ENCODE measurements around the gene ESYT1. TPM values are rescaled to one million over a fixed set of nuclear protein-coding genes. Genes with fewer than 3 reads are reported as not detected.

ESYT1 gene
- total RNA-seq, 1 experiment from 2014 or later: 107 TPM

DNA sequence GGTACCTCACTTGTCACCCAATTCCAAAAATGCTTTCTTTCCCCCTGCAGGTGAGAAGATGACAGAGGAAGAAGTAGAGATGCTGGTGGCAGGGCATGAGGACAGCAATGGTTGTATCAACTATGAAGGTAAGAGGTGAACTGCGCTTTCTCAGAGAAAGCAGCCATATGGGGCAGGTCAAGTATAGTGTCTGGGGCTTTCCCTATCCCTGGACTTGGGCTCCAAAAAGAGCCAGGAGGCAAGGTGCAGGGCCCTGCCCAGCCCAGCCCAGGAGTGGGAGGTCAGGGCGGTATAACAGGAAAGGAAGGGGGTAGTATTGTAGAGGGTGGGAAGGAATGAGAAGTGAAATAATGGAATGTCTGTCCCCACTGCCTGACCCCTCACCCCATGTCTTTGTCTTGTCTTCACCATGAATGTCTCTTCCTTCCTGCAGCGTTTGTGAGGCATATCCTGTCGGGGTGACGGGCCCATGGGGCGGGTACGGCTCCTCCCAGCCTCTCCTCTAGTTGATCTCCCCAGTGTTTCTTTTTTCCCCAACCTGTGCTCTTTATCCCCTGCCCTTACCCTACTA is 32.2 kb downstream of the ESYT1 start:
- no peaks in the 10 kb centered on the region for H3K9me3 ChIP-seq (ENCODE audit: low read depth, low read length, poor library complexity, severe bottlenecking)
- POLR2A ChIA-PET (ENCODE audit: low non-redundant PET): interaction anchor here (0.6 kb wide), 1 partner anchor 44 kb away, joined by 5 read pairs; the partner anchor contains the start of gene RPL41
- TF ChIP-seq, protein P1, sequence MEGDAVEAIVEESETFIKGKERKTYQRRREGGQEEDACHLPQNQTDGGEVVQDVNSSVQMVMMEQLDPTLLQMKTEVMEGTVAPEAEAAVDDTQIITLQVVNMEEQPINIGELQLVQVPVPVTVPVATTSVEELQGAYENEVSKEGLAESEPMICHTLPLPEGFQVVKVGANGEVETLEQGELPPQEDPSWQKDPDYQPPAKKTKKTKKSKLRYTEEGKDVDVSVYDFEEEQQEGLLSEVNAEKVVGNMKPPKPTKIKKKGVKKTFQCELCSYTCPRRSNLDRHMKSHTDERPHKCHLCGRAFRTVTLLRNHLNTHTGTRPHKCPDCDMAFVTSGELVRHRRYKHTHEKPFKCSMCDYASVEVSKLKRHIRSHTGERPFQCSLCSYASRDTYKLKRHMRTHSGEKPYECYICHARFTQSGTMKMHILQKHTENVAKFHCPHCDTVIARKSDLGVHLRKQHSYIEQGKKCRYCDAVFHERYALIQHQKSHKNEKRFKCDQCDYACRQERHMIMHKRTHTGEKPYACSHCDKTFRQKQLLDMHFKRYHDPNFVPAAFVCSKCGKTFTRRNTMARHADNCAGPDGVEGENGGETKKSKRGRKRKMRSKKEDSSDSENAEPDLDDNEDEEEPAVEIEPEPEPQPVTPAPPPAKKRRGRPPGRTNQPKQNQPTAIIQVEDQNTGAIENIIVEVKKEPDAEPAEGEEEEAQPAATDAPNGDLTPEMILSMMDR (conservative IDR thresholded peaks at IDR 0.05; ENCODE audit: low read depth, low read length): no peak
- no peak for TF ChIP-seq EZH2 (IDR thresholded peaks at IDR 0.05; ENCODE audit: borderline replicate concordance, low read depth, low read length, poor library complexity, severe bottlenecking)
- DNase-seq (ENCODE audit: low spot score): no peak
- H3K27ac ChIP-seq (ENCODE audit: low read depth, low read length, poor library complexity, severe bottlenecking): peak overlapping the region; percentile 95
- intact Hi-C loops (cut with micrococcal nuclease; ENCODE audit: unreplicated experiment): no loop called here
- no peaks in the 10 kb centered on the region for H3K27me3 ChIP-seq (replicated peaks; ENCODE audit: insufficient read depth, low read depth, low read length, poor library complexity)
- CTCF ChIA-PET: no interaction called here
- peaks cover 29% of the 10 kb centered on the region for H3K4me1 ChIP-seq (ENCODE audit: insufficient read depth, low read length, poor library complexity, severe bottlenecking)
- peak overlapping the region; percentile 78 for H3K4me3 ChIP-seq (ENCODE audit: low read depth, low read length, poor library complexity, severe bottlenecking)
- BruUV-seq (replicated peaks): no TSS peak
- peaks cover 56% of the 10 kb centered on the region for H3K36me3 ChIP-seq (ENCODE audit: insufficient read depth, low read length, poor library complexity, severe bottlenecking)

DNA sequence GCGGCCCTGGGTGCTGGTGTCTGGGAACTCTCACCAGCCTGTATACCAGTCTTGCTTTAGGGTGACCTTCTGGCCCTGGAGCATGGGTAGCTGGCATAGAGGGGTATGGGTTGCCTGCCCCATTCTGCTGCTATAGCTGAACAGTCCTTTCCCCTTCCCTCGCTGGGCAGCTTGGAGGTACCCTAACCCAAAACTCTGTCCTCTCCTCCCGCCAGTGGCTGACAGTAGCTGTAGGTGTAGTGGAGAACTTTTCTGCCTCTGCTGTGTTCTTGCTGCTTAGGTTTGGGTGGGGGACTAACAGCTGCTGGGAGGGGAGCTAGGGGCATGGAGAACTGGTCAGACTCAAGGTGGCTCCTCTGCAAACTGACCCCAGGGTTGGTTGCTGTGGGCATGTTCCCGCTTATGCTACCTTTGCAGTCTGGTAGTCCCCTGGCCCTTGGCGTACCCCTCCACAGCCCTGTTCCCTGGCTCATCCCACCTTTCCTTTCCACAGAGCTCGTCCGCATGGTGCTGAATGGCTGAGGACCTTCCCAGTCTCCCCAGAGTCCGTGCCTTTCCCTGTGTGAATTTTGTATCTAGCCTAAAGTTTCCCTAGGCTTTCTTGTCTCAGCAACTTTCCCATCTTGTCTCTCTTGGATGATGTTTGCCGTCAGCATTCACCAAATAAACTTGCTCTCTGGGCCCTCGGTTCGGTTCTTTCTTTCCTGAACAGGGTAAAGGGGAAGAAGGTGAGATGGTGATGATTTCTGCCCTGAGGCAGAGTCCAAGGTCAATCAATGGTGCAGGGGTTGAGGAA is 33.0 kb downstream of the ESYT1 start:
- no TSS peak for BruUV-seq (replicated peaks)
- no peaks in the 10 kb centered on the region for H3K9me3 ChIP-seq (ENCODE audit: low read depth, low read length, poor library complexity, severe bottlenecking)
- TF ChIP-seq, protein P1 (conservative IDR thresholded peaks at IDR 0.05; ENCODE audit: low read depth, low read length): no peak
- no peak for TF ChIP-seq EZH2 (IDR thresholded peaks at IDR 0.05; ENCODE audit: borderline replicate concordance, low read depth, low read length, poor library complexity, severe bottlenecking)
- H3K36me3 ChIP-seq (ENCODE audit: insufficient read depth, low read length, poor library complexity, severe bottlenecking): peaks cover 63% of the 10 kb centered on the region
- H3K27ac ChIP-seq (ENCODE audit: low read depth, low read length, poor library complexity, severe bottlenecking): peak overlapping the region; percentile 95
- H3K27me3 ChIP-seq (replicated peaks; ENCODE audit: insufficient read depth, low read depth, low read length, poor library complexity): no peaks in the 10 kb centered on the region
- intact Hi-C loops (cut with micrococcal nuclease; ENCODE audit: unreplicated experiment): no loop called here
- CTCF ChIA-PET: no interaction called here
- H3K4me3 ChIP-seq (ENCODE audit: low read depth, low read length, poor library complexity, severe bottlenecking): no peak overlapping the region
- POLR2A ChIA-PET (ENCODE audit: low non-redundant PET): interaction anchor here (0.6 kb wide), 1 partner anchor 44 kb away, joined by 5 read pairs; the partner anchor contains the start of gene RPL41
- H3K4me1 ChIP-seq (ENCODE audit: insufficient read depth, low read length, poor library complexity, severe bottlenecking): peaks cover 29% of the 10 kb centered on the region
- no peak for DNase-seq (ENCODE audit: low spot score)

DNA sequence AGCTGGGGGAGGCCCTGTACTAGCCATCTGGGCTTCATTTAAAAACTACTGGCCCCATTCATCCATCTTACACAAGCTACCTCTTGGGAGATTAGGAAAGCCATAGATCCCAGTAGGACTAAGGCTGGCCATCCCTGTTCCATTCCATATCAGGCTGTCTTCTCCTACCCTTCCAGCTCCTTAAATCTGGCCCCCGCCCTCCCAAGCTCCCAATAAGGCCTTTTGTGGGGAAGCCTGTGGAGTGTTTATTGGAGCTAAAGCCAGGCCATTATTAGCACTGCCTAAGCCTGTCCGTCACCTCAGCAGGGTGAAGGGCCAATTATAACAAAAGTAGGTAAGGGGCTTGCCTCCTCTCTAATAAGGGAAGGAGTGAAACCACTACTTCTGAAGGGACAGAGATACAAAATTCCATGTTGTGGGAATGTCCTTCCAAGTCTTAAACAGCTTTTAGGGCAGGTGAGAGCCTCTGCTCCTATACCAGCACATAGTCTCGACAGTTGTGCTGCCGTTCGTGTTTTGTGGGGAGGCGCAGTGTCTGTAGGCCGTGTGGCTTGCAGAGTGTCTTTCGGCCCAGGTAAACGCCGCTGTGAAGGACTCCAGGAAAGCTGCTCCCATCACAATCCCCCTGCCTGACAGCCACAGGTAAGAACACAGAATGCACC is 33.8 kb downstream of the ESYT1 start:
- ChIA-PET CTCF (no interaction called here), POLR2A (ENCODE audit: low non-redundant PET) (no interaction called here)
- Histone ChIP-seq H3K4me3 (ENCODE audit: low read depth, low read length, poor library complexity, severe bottlenecking) (no peak overlapping the region), H3K36me3 (ENCODE audit: insufficient read depth, low read length, poor library complexity, severe bottlenecking) (peaks cover 70% of the 10 kb centered on the region), H3K27ac (ENCODE audit: low read depth, low read length, poor library complexity, severe bottlenecking) (peak overlapping the region; percentile 46), H3K27me3 (replicated peaks; ENCODE audit: insufficient read depth, low read depth, low read length, poor library complexity) (no peaks in the 10 kb centered on the region), H3K9me3 (ENCODE audit: low read depth, low read length, poor library complexity, severe bottlenecking) (no peaks in the 10 kb centered on the region), H3K4me1 (ENCODE audit: insufficient read depth, low read length, poor library complexity, severe bottlenecking) (peaks cover 29% of the 10 kb centered on the region)
- intact Hi-C loops (cut with micrococcal nuclease; ENCODE audit: unreplicated experiment): no loop called here
- TF ChIP-seq, protein P1 (conservative IDR thresholded peaks at IDR 0.05; ENCODE audit: low read depth, low read length): no peak
- no peak for TF ChIP-seq EZH2 (IDR thresholded peaks at IDR 0.05; ENCODE audit: borderline replicate concordance, low read depth, low read length, poor library complexity, severe bottlenecking)
- BruUV-seq (replicated peaks): no TSS peak
- DNase-seq (ENCODE audit: low spot score): no peak

All from A673 (cell line).